GM19328 (cell line): ENCODE data around the gene FMN2.

Experiments used
- ATAC-seq: cut with Tn5 transposase; IDR thresholded peaks from one replicate; pipeline ENCODE4 v1.9.1; 2021; ENCODE audit warnings: mild to moderate bottlenecking, moderate library complexity; ENCODE audit not compliant: unreplicated experiment

The FMN2 gene

GRCh38 chr1:240516069-240516468 lies 424.4 kb downstream of the FMN2 start:
- ATAC-seq = no peak

GRCh38 chr1:240517891-240518290 lies 426.2 kb downstream of the FMN2 start:
- no peak for ATAC-seq

GRCh38 chr1:240522122-240522822 lies 430.6 kb downstream of the FMN2 start:
- no peak for ATAC-seq

- no peak for ATAC-seq
These were observed 432.8 kb downstream of the FMN2 start for GRCh38 chr1:240524356-240525069.
